GM19351 (cell line): ENCODE data around the gene DST.

Source experiments
- ATAC-seq: cut with Tn5 transposase; IDR thresholded peaks from one replicate; pipeline ENCODE4 v1.9.1; 2021; ENCODE audit warnings: mild to moderate bottlenecking, moderate library complexity; ENCODE audit not compliant: unreplicated experiment

DST gene

DNA sequence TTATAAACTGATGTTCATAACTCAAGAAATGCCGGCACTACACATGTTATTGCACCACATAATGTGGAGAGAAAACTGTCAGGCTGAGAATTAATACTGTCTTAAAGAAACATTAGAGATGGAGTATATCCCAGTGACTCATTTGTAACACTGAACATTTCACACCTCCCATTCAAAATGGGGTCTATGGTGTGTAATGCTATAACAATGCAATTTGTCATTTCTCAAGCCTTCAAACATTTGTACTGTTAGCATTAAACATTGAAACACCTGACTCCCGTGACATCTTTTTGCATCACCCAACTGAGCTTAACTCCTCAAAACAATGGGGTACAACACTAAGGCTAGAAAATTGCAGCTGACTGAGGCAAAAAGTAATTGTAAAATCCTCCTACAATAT lies 151.7 kb downstream of the DST start:
- no peak for ATAC-seq

DNA sequence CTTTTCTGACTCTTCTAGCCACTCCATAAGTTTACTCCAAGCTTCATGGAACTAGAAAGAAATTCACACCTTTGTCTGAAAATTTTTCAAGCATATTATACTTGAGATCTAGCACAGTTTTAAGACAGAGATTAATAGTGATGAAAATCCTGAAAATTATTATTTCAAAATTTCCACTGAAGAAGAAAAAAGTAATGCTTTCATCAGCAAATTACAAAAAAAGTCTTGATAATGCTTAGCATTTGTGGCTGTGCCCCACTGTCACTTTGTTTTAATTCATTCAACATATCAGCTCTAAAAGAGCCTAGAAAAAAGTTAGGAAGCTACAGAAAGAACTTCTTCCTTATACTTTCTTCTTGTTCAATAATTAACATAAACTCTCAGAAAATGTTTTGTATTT lies 153.1 kb downstream of the DST start:
- no peak for ATAC-seq

DNA sequence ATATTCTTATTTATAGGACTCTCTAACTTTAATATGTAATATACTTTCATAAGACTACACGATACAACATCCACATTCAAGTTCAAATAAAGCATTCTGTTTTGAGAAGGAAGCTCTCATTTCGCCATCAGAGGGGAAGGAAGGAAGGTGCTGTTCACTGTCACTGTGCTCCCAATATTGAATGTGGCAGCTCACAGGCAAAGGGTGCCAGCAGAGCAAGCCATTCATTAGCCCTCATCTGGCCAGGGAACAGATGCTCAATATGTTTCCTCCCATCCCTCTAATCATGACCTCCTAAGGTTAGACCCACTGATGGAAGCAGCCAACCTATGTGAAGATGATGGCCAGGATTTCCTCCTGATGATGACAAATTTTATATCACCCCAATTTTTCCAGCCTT lies 154.4 kb downstream of the DST start:
- ATAC-seq: no peak

- no peak for ATAC-seq
Observed at GRCh38 chr6:56486681-56487080, 156.0 kb downstream of the DST start.

- no peak for ATAC-seq
Observed at GRCh38 chr6:56484669-56485068, 158.0 kb downstream of the DST start.

- ATAC-seq: no peak
Observed at GRCh38 chr6:56483929-56484328, 158.8 kb downstream of the DST start.

DNA sequence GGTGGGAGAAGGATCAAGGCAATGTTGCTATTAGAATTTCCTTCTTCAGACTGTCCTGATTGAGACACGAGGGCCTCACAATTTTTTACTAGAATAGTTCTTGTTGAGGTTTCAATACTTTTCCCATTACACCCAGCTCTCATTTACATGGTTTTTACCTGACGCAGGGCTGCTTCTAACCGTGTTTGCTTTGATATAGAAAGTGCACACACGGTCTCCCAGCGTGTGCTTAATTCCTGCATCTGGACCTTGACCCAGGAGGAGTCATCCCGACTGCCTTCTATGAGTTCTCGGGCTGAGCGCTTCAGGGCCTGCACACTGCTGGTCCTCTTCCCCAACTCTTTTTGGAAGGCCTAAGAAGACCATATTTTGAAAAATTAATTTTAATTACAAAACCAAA lies 160.2 kb downstream of the DST start:
- ATAC-seq: no peak

DNA sequence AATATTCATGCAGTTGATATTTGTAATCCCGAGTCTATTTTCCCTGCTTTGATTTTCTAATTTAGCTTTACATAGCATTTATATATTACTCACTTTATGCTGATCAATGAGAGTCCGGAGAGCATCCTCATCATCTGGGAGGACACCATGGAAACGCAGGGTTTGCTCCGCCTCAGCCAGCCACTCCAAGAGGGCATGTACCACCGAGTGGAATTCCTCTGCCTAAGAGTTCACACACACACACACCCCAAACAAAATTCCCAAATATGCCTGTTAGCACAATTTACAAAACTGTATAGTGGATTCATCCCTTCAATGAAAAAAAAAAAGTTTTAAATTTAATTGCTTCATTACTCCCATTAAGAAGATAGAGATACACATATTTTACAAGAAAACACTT lies 160.7 kb downstream of the DST start:
- ATAC-seq: no peak

DNA sequence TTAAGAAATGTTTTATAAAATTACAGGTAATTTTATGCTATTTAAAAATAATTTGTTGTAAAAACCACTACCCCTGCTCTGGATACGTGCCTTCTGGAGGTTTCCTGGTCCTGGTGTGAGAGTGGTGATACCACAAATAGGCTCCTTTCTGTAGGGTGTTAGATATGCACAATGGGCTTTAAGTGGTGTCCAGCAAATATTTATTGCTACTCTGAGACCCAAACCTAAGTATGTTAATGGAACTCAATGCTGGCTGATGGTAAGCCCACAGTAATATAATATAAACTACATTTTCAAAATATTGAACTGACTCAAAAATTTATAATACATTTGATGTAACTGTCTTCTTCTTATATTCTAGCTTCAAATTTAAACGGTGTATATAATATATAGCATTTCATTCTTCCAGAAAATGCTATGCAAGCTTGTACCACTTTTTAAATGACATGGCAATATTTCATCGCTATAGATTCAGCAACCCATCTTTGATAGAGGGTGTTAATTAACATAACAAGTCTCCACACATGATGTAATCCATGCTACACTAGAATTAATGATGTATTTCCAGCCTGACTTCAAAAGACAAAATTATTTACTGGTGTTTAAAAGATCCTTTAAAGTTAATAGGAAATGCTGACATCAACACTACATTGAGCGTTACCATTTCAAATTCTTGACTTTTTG lies 161.9 kb downstream of the DST start:
- no peak for ATAC-seq

- no peak for ATAC-seq
Observed at GRCh38 chr6:56480246-56480645, 162.4 kb downstream of the DST start.

DNA sequence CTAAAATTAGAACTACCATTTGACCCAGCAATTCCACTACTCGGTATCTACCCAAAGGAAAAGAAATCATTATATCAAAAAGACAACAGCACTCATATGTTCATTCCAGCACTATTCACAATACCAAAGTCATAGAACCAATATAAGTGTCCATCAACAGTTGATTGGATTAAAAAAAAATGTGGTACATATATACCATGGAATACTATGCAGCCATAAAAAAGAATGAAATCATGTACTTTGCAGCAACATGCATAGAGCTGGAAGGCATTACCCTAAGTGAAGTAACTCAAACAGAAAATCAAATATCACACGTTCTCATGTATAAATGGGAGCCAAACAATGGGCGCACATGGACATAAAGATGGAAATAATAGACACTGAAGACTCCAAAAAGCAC lies 163.3 kb downstream of the DST start:
- ATAC-seq: no peak

DNA sequence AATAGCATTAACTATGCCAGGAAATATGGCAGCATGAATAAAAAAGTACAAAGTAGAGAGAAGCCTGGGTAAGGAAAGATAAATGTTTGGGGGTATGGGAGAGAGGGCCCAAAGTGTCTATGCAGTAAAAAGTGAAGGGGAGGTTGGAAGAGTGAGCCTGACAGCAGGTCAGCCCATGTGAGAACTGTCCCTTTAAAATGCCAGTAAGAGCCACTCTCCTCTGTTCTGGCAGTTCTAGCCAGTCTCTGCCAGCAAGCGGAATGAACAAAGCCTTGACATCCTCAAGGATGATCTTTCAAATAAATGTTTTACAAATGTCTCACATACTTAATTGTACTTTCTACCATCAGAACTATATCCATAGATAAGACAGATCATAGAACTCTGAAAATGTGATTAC lies 164.5 kb downstream of the DST start:
- no peak for ATAC-seq

- ATAC-seq: no peak
Observed at GRCh38 chr6:56477241-56477640, 165.4 kb downstream of the DST start.

- no peak for ATAC-seq
Observed at GRCh38 chr6:56475736-56476457, 166.8 kb downstream of the DST start.

DNA sequence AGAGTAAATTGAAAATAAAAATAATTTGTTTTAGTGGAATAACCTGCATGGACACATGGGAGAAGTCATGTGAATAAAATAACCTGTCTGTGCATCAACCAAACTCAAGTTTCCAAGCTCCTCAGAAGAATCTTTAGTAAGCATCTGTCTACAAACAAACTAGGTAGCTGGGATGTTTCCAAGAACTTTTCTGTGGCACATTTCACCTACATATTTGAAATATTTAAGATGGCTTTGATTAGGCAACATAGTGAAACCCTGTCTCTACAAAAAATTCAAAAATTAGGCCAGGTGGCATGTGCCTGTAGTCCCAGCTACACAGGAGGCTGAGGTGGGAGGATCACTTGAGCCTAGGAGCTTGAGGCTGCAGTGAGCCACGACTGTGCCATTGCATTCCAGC lies 168.2 kb downstream of the DST start:
- ATAC-seq: no peak

DNA sequence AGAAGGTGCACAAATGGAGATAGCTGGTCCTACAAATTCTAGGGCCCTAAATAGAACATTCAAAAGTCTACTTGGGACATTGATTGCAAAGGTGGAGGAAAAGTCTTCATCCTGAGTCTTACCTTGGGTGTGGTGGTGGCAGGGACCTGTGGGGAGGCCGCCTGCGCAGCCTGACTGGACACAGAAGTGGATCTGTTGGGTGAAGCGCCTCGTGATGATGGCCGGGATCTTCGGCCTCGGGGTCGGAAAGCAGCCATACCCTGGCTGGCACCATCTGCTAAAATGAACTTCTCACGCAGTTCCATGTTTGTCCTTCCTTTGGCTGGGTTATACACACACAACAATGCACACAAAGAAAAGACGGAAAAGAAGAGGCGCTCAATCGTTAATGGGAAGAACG lies 179.2 kb downstream of the DST start:
- no peak for ATAC-seq

DNA sequence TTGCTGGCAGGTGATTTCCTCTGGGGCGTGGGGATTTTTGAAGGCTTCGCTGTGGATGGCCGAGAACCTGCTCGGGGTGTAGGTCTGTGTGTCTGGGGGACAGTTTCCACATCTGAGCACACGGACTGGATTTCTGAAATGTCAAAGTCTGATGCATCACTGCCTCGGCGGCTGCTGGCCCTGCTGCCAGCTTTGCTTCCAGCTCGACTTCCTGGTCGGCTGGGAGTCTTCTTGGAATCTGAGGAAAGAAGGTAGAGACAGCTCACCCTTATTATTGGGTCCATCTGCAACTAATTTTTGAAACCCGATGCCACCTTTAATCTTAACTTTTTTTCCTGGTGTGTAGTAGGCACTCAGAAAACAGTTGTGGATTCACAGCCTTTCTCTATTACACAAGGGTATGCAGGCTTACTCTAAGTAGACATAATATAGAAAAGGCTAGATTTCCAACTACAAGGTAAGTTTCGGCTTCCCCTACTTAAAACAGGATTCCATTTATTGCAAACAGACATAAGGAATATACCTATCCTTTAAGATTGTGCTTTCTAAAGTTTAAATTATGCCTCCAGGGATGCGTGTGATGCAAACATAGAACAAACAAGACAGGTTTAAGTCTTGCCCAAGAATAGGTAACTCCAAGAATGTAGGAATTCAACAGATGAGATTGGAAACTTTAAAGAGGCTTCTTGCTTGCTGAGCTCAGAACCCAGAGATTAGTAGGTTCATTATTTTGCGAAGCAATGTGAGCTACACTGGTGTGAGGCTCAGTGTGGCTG lies 183.5 kb downstream of the DST start:
- no peak for ATAC-seq

DNA sequence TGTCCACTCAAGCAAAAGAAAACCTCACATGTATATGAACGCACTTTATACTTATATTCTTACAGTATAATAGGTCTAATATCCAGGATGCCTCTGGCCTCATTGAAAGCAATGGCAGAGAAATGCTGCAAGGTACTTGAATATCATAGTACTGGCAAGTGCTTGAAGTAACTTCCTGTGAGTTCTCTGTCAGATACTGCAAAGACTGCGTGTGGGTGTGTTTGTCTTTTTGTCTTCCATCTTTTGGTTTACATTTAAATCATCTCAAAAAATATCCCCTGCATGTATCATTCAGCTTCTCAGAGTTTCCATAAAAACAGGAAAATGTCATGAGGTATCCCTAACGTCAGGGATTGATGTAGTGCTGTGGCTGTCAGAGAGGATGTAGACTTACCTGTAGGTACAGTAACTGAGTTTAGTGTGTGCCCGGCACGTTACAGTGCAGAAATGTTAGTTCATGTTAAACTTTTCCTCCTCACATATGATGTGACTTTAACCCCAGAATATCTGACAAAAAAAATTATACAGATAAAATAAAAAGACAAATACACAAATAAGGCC lies 184.3 kb downstream of the DST start:
- ATAC-seq: no peak

- no peak for ATAC-seq
Observed at GRCh38 chr6:56456785-56457184, 185.9 kb downstream of the DST start.

GRCh38 chr6:56450882-56451739 lies 191.6 kb downstream of the DST start:
- no peak for ATAC-seq

DNA sequence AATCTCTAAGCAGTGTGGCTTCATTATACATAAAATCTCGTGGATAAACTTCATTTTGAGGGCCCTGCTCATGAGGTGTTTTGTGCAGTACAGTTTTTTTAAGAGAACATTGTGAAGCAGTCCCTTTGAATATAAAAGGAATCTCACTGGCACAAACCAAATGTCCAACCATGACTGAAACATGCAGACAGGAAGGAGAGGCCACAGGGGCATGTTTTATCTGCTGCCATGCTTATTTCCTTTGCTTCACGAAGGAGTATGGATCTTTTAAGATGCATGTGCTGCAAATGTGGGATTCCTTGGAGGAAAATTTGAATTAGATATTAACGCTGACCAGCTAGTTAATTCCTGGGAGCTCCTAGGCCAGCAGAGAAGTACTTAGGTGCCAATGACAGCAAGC lies 192.3 kb downstream of the DST start:
- no peak for ATAC-seq
